DMS53 treated with DMSO at 0.1 percent for 48 hours (cell line): Measurements from ENCODE around the gene ZCCHC14.

Experiments used
- DNase-seq: peaks from one replicate; lab custom pipeline; 2025; ENCODE audit not compliant: unreplicated experiment; lab: John Stamatoyannopoulos, UW

The ZCCHC14 gene

GRCh38 chr16:87435372-87436224 is 57.2 kb downstream of the ZCCHC14 start:
- DNase-seq: no peak

GRCh38 chr16:87434146-87434667 is 58.6 kb downstream of the ZCCHC14 start:
- DNase-seq: no peak

GRCh38 chr16:87432330-87432915 is 60.4 kb downstream of the ZCCHC14 start:
- DNase-seq: no peak

GRCh38 chr16:87431926-87432325 is 60.9 kb downstream of the ZCCHC14 start:
- no peak for DNase-seq

GRCh38 chr16:87426423-87427215 is 66.2 kb downstream of the ZCCHC14 start:
- no peak for DNase-seq

- no peak for DNase-seq
These were observed 66.9 kb downstream of the ZCCHC14 start for GRCh38 chr16:87425941-87426340.

- DNase-seq: no peak
These were observed 68.6 kb downstream of the ZCCHC14 start for GRCh38 chr16:87424266-87424665.

- no peak for DNase-seq
These were observed 69.4 kb downstream of the ZCCHC14 start for GRCh38 chr16:87423429-87423828.

GRCh38 chr16:87422106-87422505 is 70.7 kb downstream of the ZCCHC14 start:
- DNase-seq: no peak

- DNase-seq: no peak
These were observed 71.6 kb downstream of the ZCCHC14 start for GRCh38 chr16:87421003-87421912.

- no peak for DNase-seq
These were observed 72.5 kb downstream of the ZCCHC14 start for GRCh38 chr16:87420026-87421002.

- DNase-seq: no peak
These were observed 74.2 kb downstream of the ZCCHC14 start for GRCh38 chr16:87418644-87419043.

GRCh38 chr16:87418216-87418615 is 74.6 kb downstream of the ZCCHC14 start:
- DNase-seq: no peak

GRCh38 chr16:87417528-87417910 is 75.3 kb downstream of the ZCCHC14 start:
- no peak for DNase-seq

GRCh38 chr16:87416826-87417527 is 75.8 kb downstream of the ZCCHC14 start:
- no peak for DNase-seq

GRCh38 chr16:87415441-87415840 is 77.4 kb downstream of the ZCCHC14 start:
- no peak for DNase-seq

- no peak for DNase-seq
These were observed 78.6 kb downstream of the ZCCHC14 start for GRCh38 chr16:87414251-87414680.

GRCh38 chr16:87412996-87413421 is 79.8 kb downstream of the ZCCHC14 start:
- no peak for DNase-seq
